Activated T-helper 9 cell treated with anti-CD3 and anti-CD28 coated beads, Interleukin-2, amount 50 U/mL, for 16 hours (primary cell): ENCODE data around the gene PRCC.

ENCODE experiments used
- DNase-seq: peaks from one replicate; pipeline ENCODE4 v3.0.0-alpha.2; 2020; ENCODE audit warnings: low read depth

The PRCC gene

GRCh38 chr1:156844638-156845037, 77.3 kb downstream of the PRCC start:
- DNase-seq, result no peak

- DNase-seq, result no peak
Observed at GRCh38 chr1:156845055-156845952, 78.0 kb downstream of the PRCC start.

DNA sequence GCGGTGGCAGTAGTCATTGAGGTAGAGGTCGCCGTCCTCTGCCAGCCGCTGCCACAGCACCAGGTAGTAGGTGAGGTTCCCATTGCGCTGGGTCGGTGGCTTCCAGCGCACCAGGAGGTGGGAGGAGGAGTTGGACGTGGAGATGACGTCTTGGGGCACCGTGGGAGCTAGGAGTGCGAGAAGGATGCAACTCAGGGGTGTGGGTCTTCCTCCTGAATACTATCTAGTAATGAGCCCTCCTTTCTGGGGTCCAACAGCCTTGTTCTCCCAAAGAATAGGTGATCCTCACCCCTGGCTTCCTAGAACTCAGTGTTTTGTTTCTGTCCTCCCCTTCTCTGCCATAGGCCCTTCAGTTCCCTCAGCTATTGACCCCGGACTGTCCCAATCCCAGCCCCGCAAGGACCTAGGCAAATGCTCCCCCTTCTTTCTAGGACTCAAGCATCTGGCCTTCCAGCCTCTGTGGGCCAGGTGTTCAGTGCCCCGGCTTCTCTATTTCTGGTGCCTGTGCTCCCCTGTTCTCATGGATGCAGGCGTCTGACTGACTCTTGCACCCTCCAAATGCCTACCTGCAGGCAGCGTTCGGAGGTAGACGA, 78.7 kb downstream of the PRCC start:
- no peak for DNase-seq

DNA sequence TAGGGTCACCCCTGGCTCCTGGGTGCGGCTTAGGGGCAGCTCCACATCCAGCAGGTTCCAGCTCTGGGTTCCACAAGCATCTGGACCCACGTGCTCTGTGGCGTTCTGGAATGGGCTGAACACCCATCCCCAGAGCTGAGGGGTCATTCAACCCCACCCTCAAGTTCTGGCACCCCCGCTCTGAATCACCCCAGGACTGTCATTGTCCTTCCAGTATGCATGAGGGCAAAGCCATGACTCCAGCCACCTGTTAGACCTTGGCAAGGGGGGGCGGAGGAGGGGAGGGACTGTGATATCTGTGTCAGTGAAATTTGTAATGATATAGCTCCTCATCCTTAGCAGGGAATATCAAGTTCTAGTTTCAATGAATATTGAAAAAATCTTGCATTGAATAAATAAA, 79.3 kb downstream of the PRCC start:
- no peak for DNase-seq

GRCh38 chr1:156847591-156848460, 80.5 kb downstream of the PRCC start:
- DNase-seq, result no peak

GRCh38 chr1:156848461-156849150, 81.3 kb downstream of the PRCC start:
- peak; percentile 50 for DNase-seq

DNA sequence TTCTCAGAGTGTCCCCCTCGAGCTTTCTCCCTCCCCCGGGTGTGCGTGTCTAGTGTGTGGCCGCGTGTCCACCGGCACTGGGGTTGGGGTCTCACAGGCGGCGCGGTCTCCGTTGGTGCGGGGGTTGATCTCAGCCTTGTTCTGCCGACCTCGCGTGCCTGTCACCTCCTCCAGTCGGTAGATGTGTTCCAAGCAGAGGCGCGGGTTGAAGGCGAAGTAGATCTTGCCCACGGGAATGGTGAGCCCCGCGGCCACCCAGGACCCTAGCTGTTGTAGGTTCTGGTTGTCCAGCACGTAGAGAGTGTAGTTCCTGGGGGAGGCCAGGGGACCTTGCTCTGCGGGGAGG, 81.8 kb downstream of the PRCC start:
- DNase-seq, result no peak
